Activated CD4-positive, CD25-positive, alpha-beta regulatory T cell (primary cell): ENCODE data around the gene IL10RB.
A peak's percentile ranks its signal among the peaks of the same experiment; 100 is the strongest.

Source experiments
- DNase-seq, 4 experiments: peaks; one replicate each; lab custom pipeline; 2025; lab: John Stamatoyannopoulos, UW

Gene IL10RB

GRCh38 chr21:33266789-33267135 lies 595 bp downstream of the IL10RB start:
- peak in 1 of 4 experiments; percentile 7 for DNase-seq

GRCh38 chr21:33267250-33267649 lies 1.1 kb downstream of the IL10RB start:
- DNase-seq = no peak

GRCh38 chr21:33268393-33268736 lies 2.2 kb downstream of the IL10RB start:
- no peak for DNase-seq

- peak in 3 of 4 experiments; percentile 9 to 19 (median 17) for DNase-seq
Measured at GRCh38 chr21:33268737-33269441, 2.7 kb downstream of the IL10RB start.

- no peak for DNase-seq
Measured at GRCh38 chr21:33270986-33271385, 4.8 kb downstream of the IL10RB start.

GRCh38 chr21:33273044-33273443 lies 6.9 kb downstream of the IL10RB start:
- DNase-seq = no peak

- DNase-seq = no peak
Measured at GRCh38 chr21:33278721-33279120, 12.6 kb downstream of the IL10RB start.

GRCh38 chr21:33279330-33279820 lies 13.2 kb downstream of the IL10RB start:
- no peak for DNase-seq

GRCh38 chr21:33281096-33281652 lies 15.0 kb downstream of the IL10RB start:
- DNase-seq = no peak

GRCh38 chr21:33283203-33283602 lies 17.0 kb downstream of the IL10RB start:
- no peak for DNase-seq

- DNase-seq = no peak
Measured at GRCh38 chr21:33286076-33286475, 19.9 kb downstream of the IL10RB start.

- DNase-seq = no peak
Measured at GRCh38 chr21:33286600-33287456, 20.7 kb downstream of the IL10RB start.

- DNase-seq = no peak
Measured at GRCh38 chr21:33289199-33289819, 23.1 kb downstream of the IL10RB start.

GRCh38 chr21:33290441-33290840 lies 24.3 kb downstream of the IL10RB start:
- DNase-seq = no peak

- no peak for DNase-seq
Measured at GRCh38 chr21:33291686-33292085, 25.5 kb downstream of the IL10RB start.

GRCh38 chr21:33292724-33293123 lies 26.6 kb downstream of the IL10RB start:
- DNase-seq = no peak

- DNase-seq = no peak
Measured at GRCh38 chr21:33293136-33293535, 27.0 kb downstream of the IL10RB start.

GRCh38 chr21:33293811-33294216 lies 27.6 kb downstream of the IL10RB start:
- DNase-seq = no peak

- DNase-seq = no peak
Measured at GRCh38 chr21:33296156-33296555, 30.0 kb downstream of the IL10RB start.

- DNase-seq = no peak
Measured at GRCh38 chr21:33299181-33299752, 33.1 kb downstream of the IL10RB start.

GRCh38 chr21:33300701-33301631 lies 34.8 kb downstream of the IL10RB start:
- DNase-seq = no peak
